ENCODE measurements around the gene HOXB13.

DNA sequence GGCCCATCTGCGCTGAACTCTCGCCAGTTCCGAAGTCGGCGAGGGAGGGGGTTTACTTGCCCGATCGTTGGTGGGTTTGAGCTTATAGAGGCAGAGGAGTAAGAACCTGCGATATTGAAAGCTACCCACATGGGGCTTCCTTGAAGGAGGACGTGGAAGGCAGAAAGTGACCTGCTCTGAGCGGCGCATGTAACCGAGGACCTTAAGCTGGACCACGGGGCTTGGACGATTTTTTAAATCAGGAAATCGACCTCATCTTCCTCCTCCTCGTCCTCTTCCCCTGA lies 3.6 kb downstream of the HOXB13 start:
- TF ChIP-seq CTCF (conservative IDR thresholded peaks at IDR 0.05; ENCODE audit: low read length) = no peak
- no peak for TF ChIP-seq EZH2phosphoT487 (IDR thresholded peaks at IDR 0.05; ENCODE audit: borderline replicate concordance, low read depth, low read length)
